ENCODE results near the gene MYMK.

GRCh38 chr9:133542002-133542401 lies 17.2 kb upstream of the MYMK start:
- no peak for TF ChIP-seq POLR2AphosphoS5 (IDR thresholded peaks at IDR 0.05)
- TF ChIP-seq, protein P1, sequence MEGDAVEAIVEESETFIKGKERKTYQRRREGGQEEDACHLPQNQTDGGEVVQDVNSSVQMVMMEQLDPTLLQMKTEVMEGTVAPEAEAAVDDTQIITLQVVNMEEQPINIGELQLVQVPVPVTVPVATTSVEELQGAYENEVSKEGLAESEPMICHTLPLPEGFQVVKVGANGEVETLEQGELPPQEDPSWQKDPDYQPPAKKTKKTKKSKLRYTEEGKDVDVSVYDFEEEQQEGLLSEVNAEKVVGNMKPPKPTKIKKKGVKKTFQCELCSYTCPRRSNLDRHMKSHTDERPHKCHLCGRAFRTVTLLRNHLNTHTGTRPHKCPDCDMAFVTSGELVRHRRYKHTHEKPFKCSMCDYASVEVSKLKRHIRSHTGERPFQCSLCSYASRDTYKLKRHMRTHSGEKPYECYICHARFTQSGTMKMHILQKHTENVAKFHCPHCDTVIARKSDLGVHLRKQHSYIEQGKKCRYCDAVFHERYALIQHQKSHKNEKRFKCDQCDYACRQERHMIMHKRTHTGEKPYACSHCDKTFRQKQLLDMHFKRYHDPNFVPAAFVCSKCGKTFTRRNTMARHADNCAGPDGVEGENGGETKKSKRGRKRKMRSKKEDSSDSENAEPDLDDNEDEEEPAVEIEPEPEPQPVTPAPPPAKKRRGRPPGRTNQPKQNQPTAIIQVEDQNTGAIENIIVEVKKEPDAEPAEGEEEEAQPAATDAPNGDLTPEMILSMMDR (IDR thresholded peaks at IDR 0.05 in 8 of 11, conservative IDR thresholded peaks at IDR 0.05 in 3 of 11), result no peak

All from spleen (tissue), 7 donors.